SW 1271 (cell line): Measurements from ENCODE around the gene SELPLG.
A peak's percentile ranks its signal among the peaks of the same experiment; 100 is the strongest.
"Not testable (repeated sequence)": the region's sequence is repeated elsewhere in the genome, so short reads cannot be mapped to it uniquely, and the experiment has no call there.

Experiments
- DNase-seq, 2 experiments: peaks; one replicate each; lab custom pipeline; 2025; lab: John Stamatoyannopoulos, UW

The SELPLG gene

DNA sequence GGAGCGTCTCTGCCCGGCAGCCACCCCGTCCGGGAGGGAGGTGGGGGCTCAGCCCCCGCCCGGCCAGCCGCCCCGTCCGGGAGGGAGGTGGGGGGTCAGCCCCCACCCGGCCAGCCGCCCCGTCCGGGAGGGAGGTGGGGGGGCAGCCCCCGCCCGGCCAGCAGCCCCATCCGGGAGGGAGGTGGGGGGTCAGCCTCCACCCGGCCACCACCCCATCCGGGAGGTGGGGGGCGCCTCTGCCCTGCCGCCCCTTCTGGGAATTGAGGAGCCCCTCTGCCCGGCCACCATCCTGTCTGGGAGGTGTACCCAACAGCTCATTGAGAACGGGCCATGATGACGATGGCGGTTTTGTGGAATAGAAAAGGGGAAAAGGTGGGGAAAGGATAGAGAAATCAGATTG, 22.6 kb upstream of the SELPLG start:
- DNase-seq, result not testable (repeated sequence)

DNA sequence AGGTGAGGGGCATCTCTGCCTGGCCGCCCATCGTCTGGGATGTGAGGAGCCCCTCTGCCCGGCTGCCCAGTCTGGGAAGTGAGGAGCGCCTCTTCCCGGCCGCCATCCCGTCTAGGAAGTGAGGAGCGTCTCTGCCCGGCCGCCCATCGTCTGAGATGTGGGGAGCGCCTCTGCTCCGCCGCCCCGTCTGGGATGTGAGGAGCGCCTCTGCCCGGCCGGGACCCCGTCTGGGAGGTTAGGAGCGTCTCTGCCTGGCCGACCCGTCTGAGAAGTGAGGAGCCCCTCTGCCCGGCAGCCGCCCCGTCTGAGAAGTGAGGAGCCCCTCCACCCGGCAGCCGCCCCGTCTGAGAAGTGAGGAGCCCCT, 22.1 kb upstream of the SELPLG start:
- not testable (repeated sequence) for DNase-seq

DNA sequence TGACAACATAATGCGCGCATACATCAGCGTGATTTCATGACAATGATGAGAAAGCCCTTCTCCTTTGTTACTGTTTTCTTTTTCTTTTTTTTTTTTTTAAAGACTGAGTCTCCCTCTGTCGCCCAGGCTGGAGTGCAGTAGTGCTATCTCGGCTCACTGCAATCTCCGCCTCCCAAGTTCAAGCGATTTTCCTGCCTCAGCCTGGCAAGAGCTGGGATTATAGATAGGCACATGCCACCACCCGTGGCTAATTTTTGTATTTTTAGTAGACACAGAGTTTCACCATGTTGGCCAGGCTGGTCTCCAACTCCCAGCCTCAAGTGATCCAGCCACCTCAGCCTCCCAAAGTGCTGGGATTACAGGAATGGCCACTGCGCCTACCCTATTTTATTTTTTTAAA, 20.9 kb upstream of the SELPLG start:
- DNase-seq, result not testable (repeated sequence)

DNA sequence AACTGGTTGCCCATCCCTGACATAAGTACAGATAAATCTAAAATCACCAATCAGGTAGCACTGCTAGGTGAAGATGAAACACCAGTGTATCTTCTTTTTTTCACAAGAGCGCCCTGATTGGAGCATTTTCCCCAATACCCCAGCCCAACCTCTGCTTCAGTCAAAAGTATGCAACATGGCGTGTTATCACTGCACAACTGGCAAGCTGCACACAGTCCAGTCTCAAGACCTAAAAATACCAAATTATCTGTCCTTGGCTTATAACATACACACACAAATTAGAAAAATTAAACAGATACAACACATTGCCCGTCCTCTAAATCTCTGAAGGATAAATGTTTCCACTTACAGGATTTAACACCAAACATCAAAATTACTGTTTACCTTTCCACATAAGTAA, 20.2 kb upstream of the SELPLG start:
- no peak for DNase-seq

DNA sequence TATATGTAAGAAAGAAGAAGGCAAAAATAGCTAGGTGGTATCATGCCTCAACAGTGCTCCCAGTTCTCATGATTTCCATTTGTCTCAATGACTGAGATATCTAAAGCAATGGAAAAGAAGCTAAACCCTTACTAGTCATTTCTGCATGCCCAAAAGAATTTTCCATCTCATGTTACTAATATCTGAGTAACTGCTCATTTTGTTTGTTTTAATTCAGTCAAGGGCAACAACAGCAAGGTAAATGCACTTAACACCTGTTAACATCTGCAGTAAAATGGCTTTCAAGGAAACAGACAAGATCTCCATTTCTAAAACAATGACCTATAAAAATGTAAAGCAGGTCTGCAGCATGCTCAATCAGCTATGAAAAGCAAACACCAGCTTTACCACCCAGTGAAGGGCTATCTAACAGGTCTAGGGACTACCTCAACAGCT, 19.4 kb upstream of the SELPLG start:
- no peak for DNase-seq

DNA sequence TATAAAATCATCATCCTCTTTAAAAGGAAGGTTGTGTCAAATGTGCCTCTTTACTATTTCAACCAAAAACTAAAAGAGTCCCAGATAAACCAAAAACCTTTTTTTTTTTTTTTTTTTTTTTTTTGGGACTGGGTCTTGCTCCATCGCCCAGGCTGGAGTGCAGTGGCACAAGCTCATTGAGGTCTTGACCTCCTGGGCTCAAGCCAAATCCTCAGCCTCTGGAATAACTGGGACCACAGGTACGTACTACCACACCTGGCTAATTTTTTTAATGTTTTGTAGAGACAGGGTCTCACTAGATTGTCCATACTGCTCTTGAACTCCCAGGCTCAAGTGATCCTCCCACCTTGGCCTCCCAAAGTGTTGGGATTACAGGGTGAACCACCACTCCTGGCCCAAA, 16.4 kb upstream of the SELPLG start:
- no peak for DNase-seq

DNA sequence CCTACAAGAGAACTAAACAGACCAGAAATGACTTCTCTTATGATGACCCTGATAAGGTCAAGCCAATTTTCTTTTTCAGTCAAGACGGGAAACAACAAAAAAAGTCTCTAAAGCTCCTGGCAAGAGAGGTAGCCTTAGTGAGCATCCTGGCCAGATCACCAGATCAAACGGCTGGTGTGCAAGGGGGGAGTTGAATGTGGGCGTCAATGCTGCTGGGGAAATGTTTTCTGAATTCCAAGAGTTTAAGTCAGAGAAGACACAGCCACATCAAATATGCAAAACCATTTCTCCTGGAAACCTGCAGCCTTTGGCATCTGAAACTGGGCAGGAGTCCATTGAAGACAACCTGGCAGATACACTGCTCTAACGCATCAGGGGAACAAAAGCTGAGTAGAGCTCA, 16.0 kb upstream of the SELPLG start:
- DNase-seq, result peak in 1 of 2 experiments; percentile 64

DNA sequence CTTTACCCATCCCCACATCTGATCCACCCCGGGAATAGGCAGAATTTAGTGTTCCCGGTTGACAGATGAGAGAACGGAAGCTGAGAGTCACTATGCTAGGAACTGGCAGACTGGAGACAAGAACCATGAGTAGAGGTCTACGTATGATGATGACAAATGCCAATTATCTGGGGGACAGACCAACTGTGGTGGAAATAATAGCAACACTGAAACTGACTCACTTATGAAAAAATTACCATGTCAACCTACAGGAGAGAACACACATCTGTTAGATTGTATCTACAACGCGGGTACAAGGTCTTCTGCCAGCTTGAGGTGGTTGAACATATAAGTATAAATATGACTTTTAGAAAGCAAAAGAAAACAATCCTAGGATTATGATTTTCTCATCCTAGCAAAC, 15.4 kb upstream of the SELPLG start:
- DNase-seq, result no peak

DNA sequence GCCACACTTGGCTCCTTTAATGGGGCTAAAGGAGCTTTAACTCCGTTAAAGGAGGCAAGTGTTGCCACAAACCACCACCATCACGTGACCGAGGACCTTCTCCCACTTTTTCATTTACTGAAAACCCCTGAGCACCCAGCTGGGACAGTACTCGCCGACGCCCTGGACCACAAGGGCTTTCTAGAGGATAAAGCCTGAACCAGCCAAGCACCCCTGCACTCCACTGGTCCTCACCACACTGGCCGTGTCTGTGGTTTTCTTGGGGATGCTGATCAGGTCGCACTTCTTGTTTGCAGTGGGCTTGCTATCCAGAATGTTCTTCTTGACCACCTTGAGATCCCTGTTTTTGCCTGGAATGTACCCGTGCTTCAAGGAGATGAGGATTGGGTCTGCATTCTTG, 14.7 kb upstream of the SELPLG start:
- DNase-seq, result no peak

DNA sequence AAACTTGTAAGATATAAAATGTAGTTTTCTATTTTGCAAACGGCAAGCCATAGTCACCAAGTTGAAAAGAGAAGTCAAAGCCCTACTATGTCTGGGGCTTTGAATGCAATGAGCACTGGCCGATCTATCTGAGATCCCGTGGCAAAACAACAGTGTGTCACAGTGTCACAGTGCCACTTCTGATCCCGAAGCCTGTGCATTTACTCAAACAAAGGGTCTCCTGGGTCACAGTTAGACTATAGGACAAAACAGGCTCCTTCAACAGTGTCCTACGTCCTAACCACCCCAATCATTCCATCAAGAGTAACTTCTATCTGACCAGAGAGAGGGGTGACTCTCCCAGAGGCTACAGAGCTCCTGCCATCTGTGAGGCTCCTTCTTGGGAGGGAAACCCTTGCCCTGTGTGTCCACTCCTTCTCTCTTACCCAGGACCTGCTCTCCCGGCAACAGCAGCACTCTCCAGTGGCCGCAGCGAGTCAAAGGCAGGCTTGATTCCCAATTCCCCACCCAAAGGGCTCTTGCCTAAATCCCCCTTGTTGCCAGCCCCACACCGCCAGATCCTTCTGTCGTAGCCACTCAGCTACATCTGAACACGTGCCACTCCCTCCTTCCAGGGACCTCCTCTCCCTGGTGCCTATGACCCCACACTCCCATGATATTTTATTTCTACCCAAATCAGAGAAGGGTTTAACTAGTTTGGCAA, 14.0 kb upstream of the SELPLG start:
- DNase-seq, result no peak

DNA sequence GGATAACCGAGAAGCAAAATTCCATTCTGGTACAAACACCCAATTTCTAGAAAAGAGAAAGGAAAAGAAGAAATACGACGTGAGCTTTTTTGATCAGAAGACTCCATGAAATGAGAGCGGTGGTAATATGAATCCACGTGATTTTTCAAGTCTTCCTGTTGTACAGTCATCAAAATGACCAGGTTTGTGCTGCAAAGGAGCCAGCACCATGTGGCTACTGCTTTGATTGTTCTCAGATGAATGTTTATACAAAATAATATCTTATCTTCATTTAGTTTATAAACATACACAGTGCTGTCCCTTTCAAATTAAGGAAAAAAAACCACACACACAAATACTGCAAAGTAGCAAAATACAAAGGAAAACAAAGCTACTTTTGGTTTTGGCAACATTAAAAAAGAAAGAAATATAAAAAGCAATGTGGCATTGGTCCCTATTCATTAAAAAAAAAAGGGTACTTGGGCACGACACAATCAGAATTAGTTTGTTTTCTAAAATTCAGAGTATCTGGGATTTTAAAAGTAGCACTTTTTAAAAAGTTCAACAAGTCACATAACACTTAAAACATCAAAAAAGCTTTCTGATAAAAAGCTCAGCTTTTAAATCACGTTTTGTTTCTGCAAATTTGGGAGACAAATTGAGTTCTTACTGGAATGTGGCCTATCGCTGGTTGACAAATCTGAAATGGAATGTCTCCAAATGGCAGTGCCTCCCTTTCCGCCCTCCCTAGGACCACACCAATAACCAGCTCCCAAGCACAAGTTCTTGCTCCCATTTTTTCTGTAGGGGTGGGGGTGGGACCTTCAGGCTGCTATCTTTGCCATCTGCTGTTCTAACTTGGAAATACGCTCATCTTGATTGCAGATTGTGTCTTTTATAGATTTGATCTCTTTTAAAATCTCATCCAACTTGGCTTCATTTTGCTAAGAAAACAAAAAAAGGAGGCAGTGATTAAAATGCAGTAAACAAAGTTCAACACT, 13.2 kb upstream of the SELPLG start:
- peak in 1 of 2 experiments; percentile 29 for DNase-seq

DNA sequence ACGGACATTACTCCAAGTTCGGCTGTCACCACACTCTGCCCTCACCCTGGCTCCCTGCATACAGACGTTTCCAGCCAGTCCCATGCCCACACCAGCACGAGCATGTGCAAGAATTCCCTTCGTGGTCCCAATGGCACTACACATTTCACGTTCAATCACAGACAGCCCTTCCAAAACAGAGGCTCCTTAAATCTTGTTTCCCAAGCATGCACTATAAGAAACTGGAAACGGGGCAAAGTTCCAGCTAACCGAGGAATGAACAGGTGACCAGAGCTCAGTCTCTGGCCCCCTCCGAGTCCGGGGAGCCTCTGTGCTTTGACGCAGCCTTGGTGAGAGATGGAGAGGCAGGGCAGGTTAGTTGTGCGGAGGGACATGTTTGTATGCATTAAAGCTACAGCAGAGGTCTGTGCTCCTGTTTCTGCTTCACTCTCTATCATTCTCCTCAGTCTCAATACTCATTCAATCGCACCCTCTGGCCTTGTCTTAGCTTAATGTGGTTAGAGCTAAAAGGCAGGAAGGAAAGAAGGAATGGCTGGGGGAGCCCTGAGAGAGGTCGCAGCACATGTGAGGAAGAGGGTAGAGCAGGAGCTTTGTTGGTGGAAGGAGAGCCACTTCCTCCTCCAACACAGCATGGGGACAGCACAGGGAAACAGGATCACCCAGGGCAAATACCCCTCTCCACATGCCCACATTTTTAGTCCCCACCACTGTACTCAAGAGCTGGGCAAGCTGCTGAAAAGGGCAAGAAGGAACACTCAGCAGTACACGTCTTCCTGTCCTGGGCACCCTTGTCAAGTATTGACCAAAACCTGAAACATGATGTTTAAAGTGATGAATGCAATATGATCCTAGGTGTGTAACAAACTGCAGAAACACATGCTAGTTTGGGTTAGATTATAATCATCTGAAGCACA, 12.2 kb upstream of the SELPLG start:
- DNase-seq, result no peak

DNA sequence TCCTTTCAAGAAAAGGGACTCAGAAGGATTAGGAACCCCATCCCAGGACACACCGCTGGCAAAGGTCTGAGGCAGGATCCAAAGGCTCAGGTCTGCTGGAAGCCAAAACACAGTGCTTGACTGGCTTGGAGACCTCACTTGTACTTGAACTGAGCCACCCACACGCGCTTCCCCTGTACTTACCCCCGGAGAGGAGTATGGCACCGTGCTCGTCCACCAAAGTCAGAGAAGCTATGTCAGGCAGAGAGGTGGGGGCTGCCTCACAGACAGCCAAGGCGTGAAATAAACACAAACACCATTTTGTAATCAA, 11.1 kb upstream of the SELPLG start:
- DNase-seq, result no peak

DNA sequence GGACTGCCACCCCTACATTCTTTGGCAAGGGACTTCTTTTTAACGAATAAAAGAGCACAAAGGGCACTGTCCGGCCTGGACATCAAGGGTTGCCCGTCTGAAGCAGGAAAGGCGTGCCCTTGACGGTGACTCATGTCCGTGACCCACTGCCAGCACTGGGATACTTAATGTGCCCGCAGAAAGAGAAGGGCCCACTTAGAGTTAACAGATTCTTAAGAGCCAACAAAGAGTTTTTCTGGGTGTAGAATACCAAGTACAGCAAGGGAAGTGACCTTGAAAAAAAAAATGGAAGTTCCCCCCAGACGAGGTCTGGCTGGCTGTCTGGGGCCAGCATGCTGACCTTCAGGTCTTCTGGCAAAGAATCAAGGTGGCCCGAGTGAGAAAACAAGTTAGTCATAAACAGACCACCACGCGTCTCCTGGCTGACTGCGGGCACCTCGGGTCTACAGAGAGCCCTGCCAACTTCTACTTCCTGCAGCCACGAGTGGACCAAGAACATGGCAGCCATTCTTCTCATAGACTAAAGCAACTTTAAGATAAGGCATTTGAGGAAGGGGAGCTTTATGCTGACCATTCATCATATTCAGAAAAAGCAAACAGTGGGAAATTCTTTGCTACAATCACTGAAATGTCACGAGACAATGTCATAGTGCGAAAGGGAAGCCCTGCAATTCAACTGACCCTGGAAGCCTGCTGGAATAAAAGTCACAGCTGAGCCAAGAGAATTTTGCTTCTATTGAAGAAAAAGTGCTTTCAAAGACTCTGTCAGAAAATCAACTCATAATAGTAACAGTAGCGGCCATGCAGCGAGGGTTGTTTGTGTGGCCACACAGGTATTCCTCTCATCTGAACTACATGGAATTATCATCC, 10.5 kb upstream of the SELPLG start:
- no peak for DNase-seq

DNA sequence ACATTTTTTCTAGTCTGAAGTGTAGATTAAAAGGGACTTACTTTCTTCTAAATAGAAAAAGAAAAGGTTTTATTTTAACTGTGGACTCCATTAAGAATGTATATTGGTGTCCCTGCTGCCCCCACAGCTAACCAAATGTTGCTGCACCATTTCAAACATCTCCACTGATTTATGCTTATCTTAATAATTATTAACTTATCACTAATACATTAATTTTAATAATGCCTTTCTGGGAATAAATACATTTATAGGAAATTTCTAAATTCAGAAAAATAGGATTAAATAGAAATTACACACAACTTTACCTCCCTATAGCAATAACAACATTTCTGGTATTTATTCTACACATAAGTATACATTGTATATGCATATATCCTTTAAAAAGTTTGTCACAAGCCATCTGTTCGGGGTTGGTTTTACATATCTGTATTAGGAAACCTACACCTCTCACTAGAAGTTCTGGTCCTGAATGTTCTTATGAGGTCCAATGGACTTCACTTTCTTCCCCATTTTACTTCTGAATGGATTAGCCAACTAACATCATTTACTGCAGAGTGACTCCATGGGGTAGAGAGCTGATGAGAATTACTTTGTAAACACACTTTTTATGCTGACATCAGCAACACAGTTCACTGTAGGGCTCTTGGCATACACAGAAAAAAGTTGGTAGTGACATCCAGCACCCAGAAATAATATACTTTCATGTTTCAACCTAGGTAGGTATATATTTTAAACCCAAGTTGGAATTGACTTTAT, 9.4 kb upstream of the SELPLG start:
- no peak for DNase-seq

DNA sequence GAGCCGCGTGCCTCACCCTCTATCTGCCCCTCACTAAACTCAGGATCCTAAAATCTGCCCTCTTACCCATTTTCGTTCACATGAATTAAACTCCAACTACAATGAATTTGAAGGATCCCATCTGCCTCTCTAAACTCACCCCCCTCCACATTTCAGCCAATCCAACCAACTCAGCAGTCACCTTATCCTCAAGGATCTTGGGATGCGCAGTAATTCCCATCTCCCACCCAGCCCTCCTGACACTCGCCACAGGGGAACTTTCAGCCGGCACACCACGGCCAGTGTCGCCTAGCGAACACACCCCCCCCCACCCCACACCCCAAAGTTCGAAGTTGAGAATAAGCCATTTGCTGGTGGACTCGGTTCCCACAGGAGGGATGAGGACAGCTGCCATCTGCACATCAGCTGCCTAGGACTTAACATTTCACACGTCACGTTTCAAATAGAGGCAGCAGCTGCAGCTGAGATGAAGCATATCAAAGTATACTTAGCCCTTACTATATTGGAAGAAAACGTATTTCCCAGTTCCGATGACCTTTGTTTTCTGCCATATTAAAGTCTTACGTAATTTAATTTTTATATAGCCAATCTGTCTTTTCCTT, 8.7 kb upstream of the SELPLG start:
- no peak for DNase-seq

DNA sequence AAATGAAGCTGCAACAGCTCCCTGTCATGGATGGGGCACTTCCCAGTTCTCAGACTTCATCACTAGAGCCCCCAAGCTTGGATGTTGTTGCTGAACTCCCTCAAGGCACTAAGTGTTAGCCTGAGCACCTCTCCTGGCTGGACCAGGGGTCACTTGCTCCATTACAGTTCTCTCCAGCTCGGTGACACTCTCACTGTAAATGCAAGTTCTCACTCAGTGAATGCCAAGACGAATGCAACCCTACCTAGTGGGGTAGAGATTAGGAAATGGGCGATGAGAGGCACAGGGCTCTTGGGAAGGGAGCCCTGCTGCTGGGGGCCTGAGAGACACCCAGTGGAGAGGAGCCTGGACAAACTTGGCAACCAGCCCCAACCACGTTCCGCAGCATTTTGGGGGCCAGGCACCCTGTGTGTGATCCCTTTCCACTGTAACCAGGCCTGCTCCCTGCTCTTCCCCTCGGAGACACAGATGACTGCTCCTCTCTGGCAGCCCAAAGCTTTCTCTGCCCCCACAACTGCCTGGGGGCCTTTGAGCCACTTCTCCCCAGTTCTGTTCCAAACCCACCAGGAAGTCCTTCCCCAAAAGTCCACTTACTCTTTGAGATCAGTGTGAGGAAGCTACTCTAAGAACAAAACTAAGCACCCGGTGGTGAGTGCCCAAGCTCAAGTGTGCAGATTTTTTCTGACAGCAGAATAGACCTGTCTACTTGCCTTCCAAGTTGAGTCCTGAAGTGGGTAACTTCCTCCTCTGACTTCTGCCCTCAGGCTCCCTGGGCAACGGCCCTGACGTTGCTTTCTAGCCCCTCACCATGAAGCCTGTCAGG, 8.0 kb upstream of the SELPLG start:
- no peak for DNase-seq

DNA sequence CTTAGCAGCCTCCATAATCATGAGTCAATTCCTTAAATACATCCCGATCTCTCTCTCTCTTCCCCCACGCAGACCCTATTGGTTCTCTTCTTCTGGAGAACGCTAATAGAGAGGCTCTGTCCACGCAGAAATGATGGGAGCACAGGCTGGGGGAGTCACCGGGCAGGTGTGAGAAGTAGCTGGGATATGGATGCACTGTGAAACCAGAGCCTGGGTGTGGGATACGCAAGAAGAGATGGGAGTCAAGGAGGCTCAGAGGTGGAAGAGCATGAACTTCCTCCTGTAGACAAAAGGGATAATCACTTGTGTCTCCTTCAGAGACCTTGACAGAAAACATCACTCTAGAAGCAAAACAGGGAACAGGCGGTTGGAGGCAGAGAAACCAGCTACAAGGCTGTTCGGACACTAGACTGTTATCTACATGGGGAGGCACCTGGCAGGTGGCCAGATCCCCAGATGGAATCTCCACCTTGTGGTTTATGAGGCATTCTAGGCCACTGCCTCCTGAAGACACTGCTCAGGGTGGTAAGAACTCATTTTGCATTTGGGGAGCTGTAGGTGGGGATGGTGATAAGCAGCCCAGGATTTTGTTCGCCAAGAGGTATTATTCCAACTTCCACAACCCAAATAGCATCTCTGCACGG, 7.2 kb upstream of the SELPLG start:
- DNase-seq, result no peak
